ENCODE data around the gene NOM1.
"Not testable (repeated sequence)": the region's sequence is repeated elsewhere in the genome, so short reads cannot be mapped to it uniquely, and the experiment has no call there.

The NOM1 gene, protein sequence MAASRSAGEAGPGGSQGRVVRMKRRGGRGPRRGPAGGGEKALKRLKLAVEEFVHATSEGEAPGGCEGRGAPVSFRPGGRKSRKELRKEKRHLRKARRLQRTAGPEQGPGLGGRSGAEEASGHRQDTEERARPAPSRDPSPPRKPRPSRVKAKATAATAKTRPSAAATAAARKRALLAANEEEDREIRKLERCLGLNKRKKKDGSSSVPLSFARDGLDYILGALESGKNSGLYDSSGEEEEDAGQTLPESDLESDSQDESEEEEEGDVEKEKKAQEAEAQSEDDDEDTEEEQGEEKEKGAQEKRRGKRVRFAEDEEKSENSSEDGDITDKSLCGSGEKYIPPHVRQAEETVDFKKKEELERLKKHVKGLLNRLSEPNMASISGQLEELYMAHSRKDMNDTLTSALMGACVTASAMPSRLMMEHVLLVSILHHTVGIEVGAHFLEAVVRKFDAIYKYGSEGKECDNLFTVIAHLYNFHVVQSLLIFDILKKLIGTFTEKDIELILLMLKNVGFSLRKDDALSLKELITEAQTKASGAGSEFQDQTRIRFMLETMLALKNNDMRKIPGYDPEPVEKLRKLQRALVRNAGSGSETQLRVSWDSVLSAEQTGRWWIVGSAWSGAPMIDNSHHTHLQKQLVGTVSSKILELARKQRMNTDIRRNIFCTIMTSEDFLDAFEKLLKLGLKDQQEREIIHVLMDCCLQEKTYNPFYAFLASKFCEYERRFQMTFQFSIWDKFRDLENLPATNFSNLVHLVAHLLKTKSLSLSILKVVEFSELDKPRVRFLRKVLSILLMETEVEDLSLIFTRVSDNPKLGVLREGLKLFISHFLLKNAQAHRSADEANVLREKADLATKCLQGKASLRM
- 25.5 to 98.2 (median 56.7) reads per million in 9 experiments for total RNA-seq

DNA sequence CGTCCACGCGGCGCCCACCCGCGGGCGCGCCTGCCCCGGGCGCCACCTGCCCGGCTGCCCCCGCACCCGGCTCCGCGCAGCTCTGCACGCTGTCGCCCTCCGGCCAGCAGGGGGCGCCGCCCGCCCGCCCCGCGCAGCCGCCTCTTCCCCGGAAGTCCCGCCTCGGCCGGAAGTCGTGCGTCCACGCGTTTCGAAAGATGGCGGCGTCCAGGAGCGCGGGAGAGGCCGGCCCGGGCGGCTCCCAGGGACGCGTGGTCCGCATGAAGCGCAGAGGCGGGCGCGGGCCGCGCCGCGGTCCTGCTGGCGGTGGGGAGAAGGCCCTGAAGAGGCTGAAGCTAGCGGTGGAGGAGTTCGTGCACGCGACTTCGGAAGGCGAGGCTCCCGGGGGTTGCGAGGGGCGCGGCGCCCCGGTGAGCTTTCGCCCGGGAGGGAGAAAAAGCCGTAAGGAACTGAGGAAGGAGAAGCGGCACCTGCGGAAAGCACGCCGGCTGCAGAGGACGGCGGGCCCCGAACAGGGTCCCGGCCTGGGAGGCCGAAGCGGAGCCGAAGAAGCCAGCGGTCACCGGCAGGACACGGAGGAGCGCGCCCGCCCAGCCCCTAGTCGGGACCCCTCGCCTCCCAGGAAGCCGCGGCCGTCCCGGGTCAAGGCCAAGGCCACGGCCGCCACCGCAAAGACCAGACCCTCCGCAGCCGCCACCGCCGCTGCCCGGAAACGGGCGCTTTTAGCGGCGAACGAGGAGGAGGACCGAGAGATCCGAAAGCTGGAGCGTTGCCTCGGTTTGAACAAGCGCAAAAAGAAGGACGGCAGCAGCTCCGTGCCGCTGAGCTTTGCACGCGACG, at the start of gene NOM1:
Gene NOM1, plus strand, starts transcription at position 172 of the 840 bp plus-strand sequence. Its CDS starts 26 bp downstream, at position 198.
- Mint-ChIP-seq H3K27me3 (peaks cover 7 to 22% of the 10 kb centered on the region in 2 donors), H3K9me3 (no peaks in the 10 kb centered on the region), H3K4me3 (peak within 1 kb of the TSS; percentile 93 to 94), H3K4me1 (ENCODE audit: low read depth in 2 of 2) (peaks cover 11 to 21% of the 10 kb centered on the region in 2 donors), H3K27ac (peak within 1 kb of the TSS; percentile 92 to 93), H3K36me3 (ENCODE audit: insufficient read depth) (peaks cover 37% of the 10 kb centered on the region)
- ATAC-seq (replicated peaks): peak; percentile 98
- DNase-seq: peak; percentile 89 to 93 (median 92)

GRCh38 chr7:156900093-156900492, 49.4 kb upstream of the NOM1 start:
- H3K4me1 Mint-ChIP-seq (ENCODE audit: low read depth in 2 of 2): peaks cover 12 to 13% of the 10 kb centered on the region in 2 donors
- not testable (repeated sequence) for DNase-seq; ATAC-seq (replicated peaks); H3K36me3 Mint-ChIP-seq (ENCODE audit: insufficient read depth); H3K27ac Mint-ChIP-seq; H3K9me3 Mint-ChIP-seq; H3K4me3 Mint-ChIP-seq
- peaks cover 23 to 46% of the 10 kb centered on the region in 2 donors for H3K27me3 Mint-ChIP-seq

- ATAC-seq (replicated peaks) (peak; percentile 71), DNase-seq (no peak)
- Mint-ChIP-seq H3K4me1 (ENCODE audit: low read depth in 2 of 2) (peaks cover 0 to 4% of the 10 kb centered on the region in 2 donors), H3K27me3 (peaks cover 23 to 46% of the 10 kb centered on the region in 2 donors), H3K27ac (no peak overlapping the region), H3K4me3 (no peak overlapping the region), H3K9me3 (no peaks in the 10 kb centered on the region), H3K36me3 (ENCODE audit: insufficient read depth) (peaks cover 3% of the 10 kb centered on the region)
Observed at GRCh38 chr7:156903232-156903909, 46.1 kb upstream of the NOM1 start.

GRCh38 chr7:156906200-156906649, 43.3 kb upstream of the NOM1 start:
- H3K4me1 Mint-ChIP-seq (ENCODE audit: low read depth in 2 of 2): peaks cover 4 to 8% of the 10 kb centered on the region in 2 donors
- peaks cover 22 to 27% of the 10 kb centered on the region in 2 donors for H3K27me3 Mint-ChIP-seq
- DNase-seq (no peak), ATAC-seq (replicated peaks) (no peak)
- H3K36me3 Mint-ChIP-seq (ENCODE audit: insufficient read depth): peaks cover 3% of the 10 kb centered on the region
- H3K27ac Mint-ChIP-seq: no peak overlapping the region
- H3K4me3 Mint-ChIP-seq: no peak overlapping the region
- no peaks in the 10 kb centered on the region for H3K9me3 Mint-ChIP-seq

GRCh38 chr7:156907656-156908055, 41.9 kb upstream of the NOM1 start:
- Mint-ChIP-seq H3K27me3 (peaks cover 16 to 21% of the 10 kb centered on the region in 2 donors), H3K4me3 (no peak overlapping the region), H3K9me3 (no peaks in the 10 kb centered on the region), H3K27ac (no peak overlapping the region), H3K36me3 (ENCODE audit: insufficient read depth) (peaks cover 3% of the 10 kb centered on the region), H3K4me1 (ENCODE audit: low read depth in 2 of 2) (peaks cover 4 to 8% of the 10 kb centered on the region in 2 donors)
- ATAC-seq (replicated peaks) (no peak), DNase-seq (no peak)

GRCh38 chr7:156909574-156910252, 39.8 kb upstream of the NOM1 start:
- H3K4me1 Mint-ChIP-seq (ENCODE audit: low read depth in 2 of 2); H3K9me3 Mint-ChIP-seq; H3K4me3 Mint-ChIP-seq; DNase-seq; H3K27ac Mint-ChIP-seq; H3K36me3 Mint-ChIP-seq (ENCODE audit: insufficient read depth); ATAC-seq (replicated peaks): not testable (repeated sequence)
- H3K27me3 Mint-ChIP-seq: peaks cover 18 to 24% of the 10 kb centered on the region in 2 donors

DNA sequence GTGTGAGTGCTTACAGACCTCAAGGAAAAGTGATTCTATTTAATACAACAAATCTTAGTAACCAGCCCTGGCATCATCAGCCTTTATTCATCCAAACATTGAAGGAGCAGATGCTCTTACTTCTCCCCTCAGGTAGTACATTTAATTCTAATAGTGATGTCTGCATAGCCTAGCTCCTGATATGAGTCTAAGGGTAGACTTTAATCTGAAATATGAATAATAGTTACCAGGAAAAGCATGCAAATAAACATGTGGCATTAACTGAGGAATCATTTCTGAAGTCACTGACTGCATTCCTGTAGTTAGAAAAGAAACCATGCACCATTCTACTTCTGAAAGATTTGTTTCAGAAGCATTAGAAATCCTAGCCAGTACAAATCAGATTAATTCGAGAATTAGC, 30.9 kb upstream of the NOM1 start:
- H3K4me1 Mint-ChIP-seq (ENCODE audit: low read depth in 2 of 2): peaks cover 20% of the 10 kb centered on the region in 2 donors
- ATAC-seq (replicated peaks) (no peak), DNase-seq (no peak)
- peaks cover 46 to 71% of the 10 kb centered on the region in 2 donors for H3K27me3 Mint-ChIP-seq
- H3K4me3 Mint-ChIP-seq: no peak overlapping the region
- H3K36me3 Mint-ChIP-seq (ENCODE audit: insufficient read depth): peaks cover 14% of the 10 kb centered on the region
- H3K9me3 Mint-ChIP-seq: peaks cover 3 to 6% of the 10 kb centered on the region in 2 donors
- no peak overlapping the region for H3K27ac Mint-ChIP-seq

GRCh38 chr7:156919132-156919713, 30.3 kb upstream of the NOM1 start:
- Mint-ChIP-seq H3K9me3 (peaks cover 3 to 7% of the 10 kb centered on the region in 2 donors), H3K36me3 (ENCODE audit: insufficient read depth) (peaks cover 18% of the 10 kb centered on the region), H3K27me3 (peaks cover 40 to 66% of the 10 kb centered on the region in 2 donors), H3K4me3 (no peak overlapping the region), H3K4me1 (ENCODE audit: low read depth in 2 of 2) (peaks cover 20 to 23% of the 10 kb centered on the region in 2 donors), H3K27ac (no peak overlapping the region)
- DNase-seq (no peak), ATAC-seq (replicated peaks) (no peak)

DNA sequence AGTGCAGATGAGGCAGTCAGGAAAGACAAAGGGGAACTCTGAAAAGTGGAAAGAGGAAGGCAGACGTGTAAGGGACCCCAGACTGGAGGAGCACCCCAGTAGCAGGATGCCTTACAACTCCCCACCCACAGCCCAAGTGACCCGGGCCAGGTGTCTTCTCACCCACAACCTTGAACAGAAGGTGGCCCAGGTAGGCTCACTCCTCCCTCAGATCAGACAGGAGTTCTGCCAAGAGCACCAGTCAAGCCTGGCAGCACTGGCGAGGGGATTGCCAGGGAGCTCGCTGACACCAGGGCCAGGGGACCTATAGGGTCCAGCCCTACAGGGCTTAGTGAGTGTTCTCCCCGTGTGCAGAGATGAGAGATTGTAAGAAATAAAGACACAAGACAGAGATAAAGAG, 29.4 kb upstream of the NOM1 start:
- Mint-ChIP-seq H3K4me3 (peak overlapping the region in 1 of 2 donors; percentile 43), H3K36me3 (ENCODE audit: insufficient read depth) (peaks cover 21% of the 10 kb centered on the region)

DNA sequence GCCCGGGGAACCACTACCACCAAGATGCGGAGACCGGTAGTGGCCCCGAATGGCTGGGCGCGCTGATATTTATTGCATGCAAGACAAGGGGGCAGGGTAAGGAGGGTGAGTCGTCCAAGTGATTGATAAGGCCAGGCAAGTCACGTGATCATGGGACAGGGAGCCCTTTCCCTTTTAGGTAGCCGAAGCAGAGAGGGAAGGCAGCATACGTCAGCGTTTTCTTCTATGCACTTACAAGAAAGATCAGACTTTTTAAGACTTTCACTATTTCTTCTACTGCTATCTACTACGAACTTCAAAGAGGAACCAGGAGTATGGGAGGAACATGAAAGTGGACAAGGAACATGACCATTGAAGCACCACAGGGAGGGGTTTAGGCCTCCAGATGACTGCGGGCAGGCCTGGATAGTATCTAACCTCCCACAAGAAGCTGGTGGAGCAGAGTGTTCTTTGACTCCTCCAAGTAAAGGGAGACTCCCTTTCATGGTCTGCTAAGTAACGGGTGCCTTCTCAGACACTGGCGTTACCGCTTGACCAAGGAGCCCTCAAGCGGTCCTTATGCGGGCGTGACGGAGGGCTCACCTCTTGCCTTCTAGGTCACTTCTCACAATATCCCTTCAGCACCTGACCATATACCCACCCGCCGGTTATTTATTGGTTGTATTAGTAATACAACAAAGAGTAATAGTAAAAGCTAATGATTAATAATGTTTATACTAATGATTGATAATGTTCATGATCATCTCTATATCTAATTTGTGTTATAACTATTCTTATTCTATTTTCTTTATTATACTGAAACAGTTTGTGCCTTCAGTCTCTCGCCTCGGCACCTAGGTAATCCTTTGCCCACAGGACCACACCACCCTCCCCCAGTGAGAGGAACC, 28.8 kb upstream of the NOM1 start:
- peak overlapping the region in 1 of 2 donors; percentile 43 for H3K4me3 Mint-ChIP-seq
- H3K27me3 Mint-ChIP-seq: peaks cover 35 to 56% of the 10 kb centered on the region in 2 donors
- peaks cover 20 to 26% of the 10 kb centered on the region in 2 donors for H3K4me1 Mint-ChIP-seq (ENCODE audit: low read depth in 2 of 2)
- H3K27ac Mint-ChIP-seq; H3K9me3 Mint-ChIP-seq; DNase-seq; ATAC-seq (replicated peaks): not testable (repeated sequence)
- H3K36me3 Mint-ChIP-seq (ENCODE audit: insufficient read depth): peaks cover 21% of the 10 kb centered on the region

More for the DNA sequence above, 29.4 kb upstream of the NOM1 start:
- peaks cover 40 to 62% of the 10 kb centered on the region in 2 donors for H3K27me3 Mint-ChIP-seq
- peaks cover 3 to 7% of the 10 kb centered on the region in 2 donors for H3K9me3 Mint-ChIP-seq
- DNase-seq: no peak
- H3K4me1 Mint-ChIP-seq (ENCODE audit: low read depth in 2 of 2): peaks cover 20 to 26% of the 10 kb centered on the region in 2 donors
- no peak for ATAC-seq (replicated peaks)
- H3K27ac Mint-ChIP-seq: no peak overlapping the region

GRCh38 chr7:156922304-156922703, 27.2 kb upstream of the NOM1 start:
- not testable (repeated sequence) for ATAC-seq (replicated peaks); H3K9me3 Mint-ChIP-seq; DNase-seq
- Mint-ChIP-seq H3K4me1 (ENCODE audit: low read depth in 2 of 2) (peaks cover 20 to 26% of the 10 kb centered on the region in 2 donors), H3K27me3 (peaks cover 24 to 40% of the 10 kb centered on the region in 2 donors), H3K27ac (peak overlapping the region; percentile 88 to 90), H3K4me3 (peak overlapping the region; percentile 60 to 69), H3K36me3 (ENCODE audit: insufficient read depth) (peaks cover 21% of the 10 kb centered on the region)
